ENCODE results near the gene KRTAP10-6.

The KRTAP10-6 gene

GRCh38 chr21:44556879-44557278 is 35.4 kb downstream of the KRTAP10-6 start:
- Histone ChIP-seq H3K79me2 (ENCODE audit: insufficient read depth, low read length) (no peaks in the 10 kb centered on the region), H3K9ac (ENCODE audit: low read depth, low read length, poor library complexity, severe bottlenecking) (no peak overlapping the region), H3K36me3 (ENCODE audit: insufficient read depth, low read length) (no peaks in the 10 kb centered on the region), H3K4me3 (ENCODE audit: low read length, poor library complexity, severe bottlenecking) (no peak overlapping the region), H4K20me1 (ENCODE audit: insufficient read depth, low read length, poor library complexity, severe bottlenecking) (no peaks in the 10 kb centered on the region), H3F3A (ENCODE audit: low read depth) (no peaks in the 10 kb centered on the region), H3K27me3 (ENCODE audit: insufficient read depth, low read length, poor library complexity, severe bottlenecking) (no peaks in the 10 kb centered on the region), H3K9me3 (ENCODE audit: insufficient read depth, low read depth, low read length) (no peaks in the 10 kb centered on the region), H3K4me2 (ENCODE audit: low read depth, low read length, poor library complexity, severe bottlenecking) (no peak overlapping the region), H3K4me1 (ENCODE audit: insufficient read depth, low read length, poor library complexity, severe bottlenecking) (no peaks in the 10 kb centered on the region), H2AFZ (ENCODE audit: low read length) (no peak overlapping the region), H3K9me2 (replicated peaks; ENCODE audit: low read depth, low read length) (no peaks in the 10 kb centered on the region)
- TF ChIP-seq CTCF (conservative IDR thresholded peaks at IDR 0.05; ENCODE audit: low read length) (no peak), EZH2phosphoT487 (IDR thresholded peaks at IDR 0.05; ENCODE audit: borderline replicate concordance) (no peak)

GRCh38 chr21:44555200-44555875 is 37.0 kb downstream of the KRTAP10-6 start:
- Histone ChIP-seq H3K36me3 (ENCODE audit: insufficient read depth, low read length) (no peaks in the 10 kb centered on the region), H3K4me1 (ENCODE audit: insufficient read depth, low read length, poor library complexity, severe bottlenecking) (no peaks in the 10 kb centered on the region), H3K27me3 (ENCODE audit: insufficient read depth, low read length, poor library complexity, severe bottlenecking) (no peaks in the 10 kb centered on the region), H3K9ac (ENCODE audit: low read depth, low read length, poor library complexity, severe bottlenecking) (no peak overlapping the region), H3K9me2 (replicated peaks; ENCODE audit: low read depth, low read length) (no peaks in the 10 kb centered on the region), H3K9me3 (ENCODE audit: insufficient read depth, low read depth, low read length) (no peaks in the 10 kb centered on the region), H3K79me2 (ENCODE audit: insufficient read depth, low read length) (no peaks in the 10 kb centered on the region), H3K4me3 (ENCODE audit: low read length, poor library complexity, severe bottlenecking) (no peak overlapping the region), H4K20me1 (ENCODE audit: insufficient read depth, low read length, poor library complexity, severe bottlenecking) (no peaks in the 10 kb centered on the region), H3F3A (ENCODE audit: low read depth) (no peaks in the 10 kb centered on the region), H3K4me2 (ENCODE audit: low read depth, low read length, poor library complexity, severe bottlenecking) (no peak overlapping the region), H2AFZ (ENCODE audit: low read length) (no peak overlapping the region)
- TF ChIP-seq EZH2phosphoT487 (IDR thresholded peaks at IDR 0.05; ENCODE audit: borderline replicate concordance): no peak
- no peak for TF ChIP-seq CTCF (conservative IDR thresholded peaks at IDR 0.05; ENCODE audit: low read length)

GRCh38 chr21:44552681-44553080 is 39.6 kb downstream of the KRTAP10-6 start:
- no peaks in the 10 kb centered on the region for H3K4me1 ChIP-seq (ENCODE audit: insufficient read depth, low read length, poor library complexity, severe bottlenecking)
- no peak for TF ChIP-seq EZH2phosphoT487 (IDR thresholded peaks at IDR 0.05; ENCODE audit: borderline replicate concordance)
- no peak for TF ChIP-seq CTCF (conservative IDR thresholded peaks at IDR 0.05; ENCODE audit: low read length)

More at GRCh38 chr21:44552681-44553080, 39.6 kb downstream of the KRTAP10-6 start:
- H3K4me3 ChIP-seq (ENCODE audit: low read length, poor library complexity, severe bottlenecking): no peak overlapping the region
- H3K9ac ChIP-seq (ENCODE audit: low read depth, low read length, poor library complexity, severe bottlenecking): no peak overlapping the region
- no peaks in the 10 kb centered on the region for H3K79me2 ChIP-seq (ENCODE audit: insufficient read depth, low read length)
- H3F3A ChIP-seq (ENCODE audit: low read depth): no peaks in the 10 kb centered on the region
- no peak overlapping the region for H3K4me2 ChIP-seq (ENCODE audit: low read depth, low read length, poor library complexity, severe bottlenecking)
- no peak overlapping the region for H2AFZ ChIP-seq (ENCODE audit: low read length)
- no peaks in the 10 kb centered on the region for H3K9me2 ChIP-seq (replicated peaks; ENCODE audit: low read depth, low read length)
- H3K9me3 ChIP-seq (ENCODE audit: insufficient read depth, low read depth, low read length): no peaks in the 10 kb centered on the region
- no peaks in the 10 kb centered on the region for H4K20me1 ChIP-seq (ENCODE audit: insufficient read depth, low read length, poor library complexity, severe bottlenecking)
- H3K36me3 ChIP-seq (ENCODE audit: insufficient read depth, low read length): no peaks in the 10 kb centered on the region
- H3K27me3 ChIP-seq (ENCODE audit: insufficient read depth, low read length, poor library complexity, severe bottlenecking): no peaks in the 10 kb centered on the region

Data from Loucy (cell line).